SK-N-SH treated with all-trans-retinoic acid at 6 μM for 48 hours (cell line): ENCODE measurements around the gene ZNF716.

Experiments
- ATAC-seq: fragments of 200-7000 bp; cut with Tn5 transposase; 3 replicates; pipeline ENCODE4 v1.9.1; 2020; ENCODE audit warnings: mild to moderate bottlenecking, moderate library complexity
- ARNTL ChIP-seq: fragments of 450-650 bp; formaldehyde crosslinking; IDR thresholded peaks from 2 replicates; pipeline ENCODE4 v1.5.0; 2020; ENCODE audit warnings: low read depth, mild to moderate bottlenecking, moderate library complexity, borderline replicate concordance
- BACH2 ChIP-seq: fragments of 250-450 bp; sonication (Bioruptor Pico); IDR thresholded peaks from 2 replicates; pipeline ENCODE4 v1.9.0; 2021; ENCODE audit warnings: mild to moderate bottlenecking, borderline replicate concordance
- CREB5 ChIP-seq: fragments of 250-450 bp; sonication (Bioruptor Pico); IDR thresholded peaks from 2 replicates; pipeline ENCODE4 v1.5.1; 2020; ENCODE audit warnings: low read depth, mild to moderate bottlenecking, moderate library complexity
- CSDC2 ChIP-seq: fragments of 250-450 bp; sonication (Bioruptor Pico); IDR thresholded peaks from 2 replicates; pipeline ENCODE4 v1.5.0; 2020; ENCODE audit warnings: mild to moderate bottlenecking, moderate library complexity
- CSRNP3 ChIP-seq: fragments of 250-450 bp; sonication (Bioruptor Pico); IDR thresholded peaks from 2 replicates; pipeline ENCODE4 v1.5.1; 2021; ENCODE audit warnings: mild to moderate bottlenecking, moderate library complexity
- ESRRG ChIP-seq: fragments of 250-450 bp; sonication (Bioruptor Pico); IDR thresholded peaks from 2 replicates; pipeline ENCODE4 v1.6.1; 2021; ENCODE audit warnings: mild to moderate bottlenecking
- GLIS3 ChIP-seq: fragments of 250-450 bp; sonication (Bioruptor Pico); IDR thresholded peaks from 2 replicates; pipeline ENCODE4 v1.5.0; 2020; ENCODE audit warnings: mild to moderate bottlenecking, moderate library complexity
- ISL1 ChIP-seq: fragments of 250-450 bp; sonication (Bioruptor Pico); IDR thresholded peaks from 2 replicates; pipeline ENCODE4 v2.1.2; 2022; ENCODE audit warnings: mild to moderate bottlenecking, moderate library complexity
- OSR1 ChIP-seq: fragments of 250-450 bp; sonication (Bioruptor Pico); IDR thresholded peaks from 2 replicates; pipeline ENCODE4 v1.8.0; 2022; ENCODE audit warnings: moderate library complexity, mild to moderate bottlenecking, inconsistent platforms
- PATZ1 ChIP-seq: fragments of 250-450 bp; sonication (Bioruptor Pico); IDR thresholded peaks from 2 replicates; pipeline ENCODE4 v1.8.0; 2020; ENCODE audit warnings: mild to moderate bottlenecking, moderate library complexity, borderline replicate concordance
- POU6F1 ChIP-seq: fragments of 250-450 bp; sonication (Bioruptor Pico); IDR thresholded peaks from 2 replicates; pipeline ENCODE4 v1.8.0; 2021; ENCODE audit warnings: low read depth, mild to moderate bottlenecking, moderate library complexity, borderline replicate concordance
- PPARA ChIP-seq: fragments of 250-450 bp; sonication (Bioruptor Pico); IDR thresholded peaks from 2 replicates; pipeline ENCODE4 v1.5.0; 2020; ENCODE audit warnings: mild to moderate bottlenecking, borderline replicate concordance
- RARB ChIP-seq: fragments of 250-450 bp; sonication (Bioruptor Pico); IDR thresholded peaks from 2 replicates; pipeline ENCODE4 v1.8.0; 2021; ENCODE audit warnings: mild to moderate bottlenecking, moderate library complexity
- SNAI2 ChIP-seq: fragments of 250-450 bp; sonication (Bioruptor Pico); IDR thresholded peaks from 2 replicates; pipeline ENCODE4 v1.5.0; 2020; ENCODE audit warnings: mild to moderate bottlenecking, moderate library complexity
- TOX ChIP-seq: fragments of 250-450 bp; sonication (Bioruptor Pico); IDR thresholded peaks from 2 replicates; pipeline ENCODE4 v1.8.0; 2021; ENCODE audit warnings: mild to moderate bottlenecking, moderate library complexity, borderline replicate concordance
- TSHZ2 ChIP-seq: fragments of 250-450 bp; sonication (Bioruptor Pico); IDR thresholded peaks from 2 replicates; pipeline ENCODE4 v1.5.0; 2020; ENCODE audit warnings: mild to moderate bottlenecking, moderate library complexity
- ZC3H10 ChIP-seq: fragments of 250-450 bp; sonication (Bioruptor Pico); IDR thresholded peaks from 2 replicates; pipeline ENCODE4 v1.5.1; 2021; ENCODE audit warnings: mild to moderate bottlenecking, moderate library complexity
- ZFP3 ChIP-seq: fragments of 250-450 bp; sonication (Bioruptor Pico); IDR thresholded peaks from 2 replicates; pipeline ENCODE4 v1.5.0; 2020; ENCODE audit warnings: mild to moderate bottlenecking, moderate library complexity
- ZFP30 ChIP-seq: fragments of 450-650 bp; formaldehyde crosslinking; IDR thresholded peaks from 2 replicates; pipeline ENCODE4 v1.5.0; 2022; ENCODE audit warnings: mild to moderate bottlenecking, moderate library complexity
- ZNF565 ChIP-seq: fragments of 450-650 bp; formaldehyde crosslinking; conservative IDR thresholded peaks from 2 replicates; pipeline ENCODE4 v1.5.0; 2020; ENCODE audit warnings: low read depth, mild to moderate bottlenecking, moderate library complexity
- ZNF70 ChIP-seq: fragments of 450-650 bp; formaldehyde crosslinking; IDR thresholded peaks from 2 replicates; pipeline ENCODE4 v1.5.0; 2020; ENCODE audit warnings: mild to moderate bottlenecking, moderate library complexity
- ZNF8 ChIP-seq: fragments of 450-650 bp; formaldehyde crosslinking; IDR thresholded peaks from 2 replicates; pipeline ENCODE4 v1.5.0; 2020; ENCODE audit warnings: mild to moderate bottlenecking, moderate library complexity

ZNF716 gene

GRCh38 chr7:57423768-57424167 lies 26.2 kb upstream of the ZNF716 start:
- TF ChIP-seq SNAI2 (CRISPR knock-in tag): no peak
- no peak for TF ChIP-seq ZFP30 (CRISPR knock-in tag)
- no peak for TF ChIP-seq PPARA (CRISPR knock-in tag)
- TF ChIP-seq TOX (CRISPR knock-in tag): no peak
- TF ChIP-seq ESRRG (CRISPR knock-in tag): no peak
- no peak for TF ChIP-seq CREB5
- TF ChIP-seq TSHZ2 (CRISPR knock-in tag): no peak
- TF ChIP-seq BACH2 (CRISPR knock-in tag): no peak
- TF ChIP-seq CSDC2 (CRISPR knock-in tag): no peak
- ATAC-seq: no peak

- no peak for ATAC-seq
- TF ChIP-seq ARNTL (CRISPR knock-in tag) (no peak), CSDC2 (CRISPR knock-in tag) (no peak), ZNF8 (no peak), RARB (CRISPR knock-in tag) (no peak), CREB5 (no peak)
Measured at GRCh38 chr7:57424515-57425238, 25.3 kb upstream of the ZNF716 start.

- TF ChIP-seq ZFP3: no peak
- no peak for TF ChIP-seq TOX (CRISPR knock-in tag)
- TF ChIP-seq BACH2 (CRISPR knock-in tag): no peak
- TF ChIP-seq POU6F1 (CRISPR knock-in tag): no peak
- TF ChIP-seq CSDC2 (CRISPR knock-in tag): no peak
- TF ChIP-seq SNAI2 (CRISPR knock-in tag): no peak
- TF ChIP-seq OSR1: no peak
- no peak for TF ChIP-seq ZNF70 (CRISPR knock-in tag)
- no peak for TF ChIP-seq ZNF565 (CRISPR knock-in tag)
- no peak for TF ChIP-seq ARNTL (CRISPR knock-in tag)
- no peak for TF ChIP-seq ISL1 (CRISPR knock-in tag)
- TF ChIP-seq PATZ1 (CRISPR knock-in tag): no peak
- TF ChIP-seq ZC3H10: no peak
- TF ChIP-seq RARB (CRISPR knock-in tag): no peak
- no peak for TF ChIP-seq CSRNP3
- no peak for TF ChIP-seq GLIS3 (CRISPR knock-in tag)
- TF ChIP-seq ESRRG (CRISPR knock-in tag): no peak
- no peak for TF ChIP-seq ZFP30 (CRISPR knock-in tag)
- TF ChIP-seq, all 23 proteins: peak for 0
- ATAC-seq: no peak; the same call in 2 of the 3 replicates
Measured at GRCh38 chr7:57425239-57425944, 24.6 kb upstream of the ZNF716 start.
